Forelimb muscle (tissue), 1 donor: Measurements from ENCODE around the gene STRIP1. TPM values are rescaled to one million over a fixed set of nuclear protein-coding genes. Genes with fewer than 3 reads are reported as not detected.
"Not testable (repeated sequence)": the region's sequence is repeated elsewhere in the genome, so short reads cannot be mapped to it uniquely, and the experiment has no call there.

Experiments
- DNase-seq: peaks from one replicate; pipeline ENCODE4 v3.0.0-alpha.2; 2013; ENCODE audit warnings: low read depth
- polyA plus RNA-seq: library from polyadenylated mRNA; unstranded; fragments of 120-200 nt; gene quantifications from one replicate; pipeline ENCODE4 v1.2.1, GENCODE V29; 2013; ENCODE audit not compliant: insufficient read length

The STRIP1 gene
- polyA plus RNA-seq, 1 donor, result 30.5 TPM

DNA sequence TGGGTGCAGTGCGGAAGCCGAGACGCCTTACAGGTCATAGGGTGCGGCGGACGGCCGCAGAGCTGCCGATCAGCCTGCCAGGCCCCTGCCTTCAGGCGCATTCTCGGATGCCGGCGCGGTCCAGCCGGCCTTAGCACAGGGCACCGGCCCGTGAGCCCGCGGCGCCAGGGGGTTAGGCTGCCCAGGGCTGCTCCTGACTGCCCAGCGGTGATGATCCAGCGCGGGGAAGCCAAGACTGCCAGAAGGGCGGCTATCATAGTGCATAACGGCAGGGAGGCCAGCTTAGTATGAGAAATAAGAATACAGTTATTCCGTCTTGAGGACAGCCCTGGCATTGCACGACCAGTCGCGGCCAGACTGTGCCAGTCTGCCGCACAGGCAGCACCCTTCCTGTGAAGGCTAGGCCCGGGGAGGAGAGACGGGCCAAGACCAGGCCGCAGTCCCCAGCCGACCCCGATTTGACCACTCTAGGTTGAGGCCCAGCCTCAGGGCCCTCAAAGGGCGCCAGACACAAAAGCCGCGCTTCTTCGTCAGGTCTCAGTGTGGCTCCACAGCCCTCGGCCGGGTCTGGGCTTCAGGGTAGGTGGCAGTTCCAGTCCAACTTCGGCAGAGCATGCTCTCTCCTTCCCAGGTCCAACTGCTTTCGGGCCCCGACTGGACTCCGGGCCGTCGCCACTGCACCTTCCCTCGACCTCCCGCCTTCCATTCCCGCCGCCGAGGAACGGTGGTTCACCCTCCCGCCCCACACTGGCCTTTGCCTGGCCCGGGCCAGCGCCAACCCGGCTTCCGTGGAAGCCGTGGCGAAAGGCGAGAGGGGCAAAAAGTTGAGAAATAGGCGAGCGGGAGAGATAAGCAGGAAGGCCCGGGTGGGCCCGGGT, 35.2 kb downstream of the STRIP1 start:
- no peak for DNase-seq

- DNase-seq, result no peak
Measured at GRCh38 chr1:110070282-110070669, 35.9 kb downstream of the STRIP1 start.

GRCh38 chr1:110070671-110071242, 36.3 kb downstream of the STRIP1 start, which contains the start of gene ALX3:
Gene ALX3 (minus strand): TSS chr1:110070672. CDS start chr1:110070612, 60 bp downstream.
- no peak for DNase-seq

GRCh38 chr1:110074166-110074565, 39.7 kb downstream of the STRIP1 start:
- no peak for DNase-seq

- no peak for DNase-seq
Measured at GRCh38 chr1:110076789-110077500, 42.5 kb downstream of the STRIP1 start.

DNA sequence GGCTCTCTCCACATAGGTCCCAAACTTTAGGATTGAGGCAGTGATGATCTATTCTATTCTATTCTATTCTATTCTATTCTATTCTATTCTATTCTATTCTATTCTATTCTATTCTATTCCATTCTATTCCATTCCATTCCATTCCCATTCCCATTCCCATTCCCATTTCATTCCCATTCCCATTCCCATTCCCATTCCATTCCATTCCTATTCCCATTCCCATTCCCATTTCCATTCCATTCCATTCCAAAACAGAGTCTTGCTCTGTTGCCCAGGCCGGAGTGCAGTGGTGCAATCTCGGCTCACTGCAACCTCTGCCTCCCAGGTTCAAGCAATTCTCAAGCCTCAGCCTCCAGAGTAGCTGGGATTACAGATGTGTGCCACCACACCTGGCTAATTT, 45.6 kb downstream of the STRIP1 start:
- not testable (repeated sequence) for DNase-seq

- DNase-seq, result no peak
Measured at GRCh38 chr1:110081061-110081460, 46.6 kb downstream of the STRIP1 start.

GRCh38 chr1:110082477-110082876, 48.1 kb downstream of the STRIP1 start:
- no peak for DNase-seq

GRCh38 chr1:110083061-110083865, 48.8 kb downstream of the STRIP1 start:
- no peak for DNase-seq

GRCh38 chr1:110083866-110084226, 49.4 kb downstream of the STRIP1 start:
- DNase-seq, result no peak

DNA sequence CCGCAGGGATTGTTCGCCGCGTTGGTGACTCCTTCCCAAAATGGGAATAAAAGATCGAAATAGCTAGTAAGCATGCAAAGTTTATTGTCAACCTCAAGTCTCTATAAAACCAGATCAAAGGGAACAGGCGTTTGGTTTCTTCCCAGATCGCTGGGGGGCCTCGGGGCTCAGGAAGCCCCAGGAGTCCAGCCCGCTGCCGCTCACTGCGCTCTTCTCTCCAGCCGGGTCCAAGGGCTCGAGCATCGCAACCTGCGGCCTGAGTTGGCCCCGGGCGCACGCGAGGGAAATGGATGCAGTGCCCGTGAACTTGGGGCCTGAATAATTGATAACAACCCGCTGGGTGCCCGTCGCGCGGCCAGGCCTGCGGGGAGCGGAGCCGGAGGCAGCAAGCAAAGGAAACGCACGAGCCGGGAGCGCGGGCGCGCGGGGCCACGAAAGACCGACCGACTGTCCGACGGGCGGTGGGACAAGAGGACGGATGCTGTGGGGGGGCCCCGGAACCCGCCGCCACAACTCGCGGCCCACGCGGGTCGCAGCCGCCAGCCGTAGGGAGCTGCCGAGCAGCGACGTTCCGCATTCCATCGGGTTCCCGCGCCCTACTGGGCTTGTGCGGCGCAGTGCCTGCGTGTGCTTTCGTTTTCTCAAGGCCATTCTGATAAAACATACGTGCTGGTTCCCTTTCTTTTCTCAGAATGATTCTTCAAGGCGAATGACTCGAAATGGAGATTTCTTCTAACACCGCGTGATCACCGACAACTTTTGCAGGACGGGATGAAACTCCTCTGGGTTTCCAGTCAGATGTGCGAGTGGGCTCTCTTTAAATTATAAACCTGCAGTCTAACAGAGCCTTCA, 50.0 kb downstream of the STRIP1 start:
- no peak for DNase-seq

- DNase-seq, result no peak
Measured at GRCh38 chr1:110085671-110086070, 51.2 kb downstream of the STRIP1 start.

- no peak for DNase-seq
Measured at GRCh38 chr1:110086961-110087360, 52.5 kb downstream of the STRIP1 start.

- no peak for DNase-seq
Measured at GRCh38 chr1:110087812-110088738, 53.7 kb downstream of the STRIP1 start.

- DNase-seq, result no peak
Measured at GRCh38 chr1:110088739-110089316, 54.4 kb downstream of the STRIP1 start.

DNA sequence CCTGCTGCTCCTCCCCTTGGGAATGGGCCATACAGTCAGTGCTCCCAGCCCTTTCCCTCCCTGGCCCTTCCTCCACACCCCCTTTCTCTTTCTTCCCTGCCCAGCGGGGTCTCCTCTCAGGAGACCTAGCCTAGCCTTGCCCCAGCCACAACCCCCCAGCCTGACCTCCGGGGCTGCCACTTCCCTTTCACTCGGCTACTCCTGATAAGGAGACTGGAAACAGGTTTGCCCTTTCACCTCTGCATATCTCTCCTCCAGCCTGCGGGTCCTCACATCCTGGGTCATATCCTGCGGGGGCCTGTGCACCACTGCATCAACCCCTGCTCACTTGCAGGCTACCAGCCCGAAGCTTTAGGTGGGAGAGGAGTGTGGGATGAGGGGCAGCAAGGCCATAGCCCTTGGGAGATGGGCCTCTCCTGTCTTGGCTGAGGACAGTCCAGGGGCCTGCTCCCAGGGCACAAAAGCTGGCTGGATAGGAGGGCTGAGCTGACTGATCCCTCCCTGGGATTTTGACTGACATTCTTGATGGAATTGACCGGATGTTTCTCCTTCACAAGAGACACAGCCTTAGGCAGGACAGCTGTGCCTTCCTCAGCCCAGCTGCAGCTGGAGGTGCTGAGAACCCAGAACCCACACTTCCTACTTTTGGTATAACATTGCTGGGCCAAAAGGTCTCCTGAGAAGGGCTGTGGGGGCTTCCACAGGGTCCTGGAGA, 55.3 kb downstream of the STRIP1 start:
- DNase-seq, result no peak

- no peak for DNase-seq
Measured at GRCh38 chr1:110091381-110091780, 57.0 kb downstream of the STRIP1 start.

DNA sequence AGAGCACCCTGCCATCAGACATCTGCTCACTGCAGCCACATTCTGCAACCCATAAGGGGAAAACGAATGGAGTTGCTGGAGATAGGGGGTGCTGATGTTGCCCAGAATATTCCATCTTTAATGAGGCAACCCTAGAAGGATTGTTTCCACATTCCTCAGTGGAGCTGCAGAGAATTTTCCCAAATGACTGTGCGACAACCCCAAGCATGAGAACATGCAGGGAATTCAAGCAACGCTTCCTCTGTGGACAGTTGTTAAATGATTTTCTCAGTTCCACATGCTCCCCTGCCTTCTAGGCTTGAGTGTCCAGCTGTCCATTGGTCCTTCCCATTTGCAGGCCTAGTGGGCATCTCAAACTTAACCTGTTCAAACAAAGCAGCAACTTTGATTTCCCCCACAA, 57.4 kb downstream of the STRIP1 start:
- no peak for DNase-seq

DNA sequence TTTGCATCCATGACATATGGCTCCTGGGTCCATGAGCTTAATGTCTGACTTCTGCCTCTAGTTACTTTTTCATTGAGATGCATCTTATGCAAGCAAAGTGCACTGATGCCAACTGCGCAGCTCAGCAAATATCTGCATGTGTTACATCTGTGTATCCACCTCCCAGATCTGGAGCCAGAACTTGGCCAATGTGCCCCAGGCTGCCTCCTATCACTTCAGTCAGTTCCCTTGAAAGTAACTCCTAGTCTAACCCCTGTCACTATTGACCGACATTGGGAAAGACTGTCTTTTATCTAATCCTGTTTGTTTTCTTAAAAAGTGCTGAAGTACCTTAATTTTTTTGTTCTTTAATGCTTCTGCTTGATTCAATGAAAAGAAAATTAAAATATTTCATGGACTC, 58.6 kb downstream of the STRIP1 start:
- DNase-seq, result no peak
